H1 (cell line): Measurements from ENCODE around the gene CAMSAP1. TPM values are rescaled to one million over a fixed set of nuclear protein-coding genes. Genes with fewer than 3 reads are reported as not detected.

Experiments
- CTCF ChIA-PET: fragments of 300-600 bp; sonication (Branson Sonifier 250); formaldehyde crosslinking; loops from one replicate; lab custom pipeline; 2021; ENCODE audit not compliant: partially characterized antibody; lab: Charles Lee
- POLR2A ChIA-PET: fragments of 300-600 bp; sonication (Branson Sonifier 250); formaldehyde crosslinking; loops from one replicate; lab custom pipeline; 2021; ENCODE audit warnings: inconsistent platforms; ENCODE audit not compliant: partially characterized antibody; lab: Charles Lee
- DNase-seq, 2 experiments: peaks; one replicate each; pipeline versions ENCODE4 v3.0.0 to v3.0.0-alpha.2; 2010 to 2022; ENCODE audit warnings: low spot score in 2 of 2, low read depth in 1 of 2, mixed read lengths in 1 of 2
- FAIRE-seq: peaks from 2 replicates; lab custom pipeline; 2011; peaks lifted over from hg19 to GRCh38; lab: Jason Lieb, UNC
- H2AFZ ChIP-seq: 2 replicates; pipeline ENCODE4 v1.8.1; 2012; ENCODE audit warnings: low read length, inconsistent platforms
- H2AK5ac ChIP-seq: 2 replicates; pipeline ENCODE4 v1.6.1; 2013; ENCODE audit warnings: low read depth, low read length
- H2BK120ac ChIP-seq: replicated peaks from 2 replicates; pipeline ENCODE3; 2013; ENCODE audit warnings: low read depth, low read length, inconsistent platforms
- H2BK12ac ChIP-seq: 2 replicates; pipeline ENCODE4 v1.6.1; 2013; ENCODE audit warnings: low read depth, low read length
- H2BK15ac ChIP-seq: 2 replicates; pipeline ENCODE4 v1.6.1; 2013; ENCODE audit warnings: low read length
- H2BK20ac ChIP-seq: 2 replicates; pipeline ENCODE4 v1.6.1; 2013; ENCODE audit warnings: low read length
- H2BK5ac ChIP-seq: 2 replicates; pipeline ENCODE4 v1.6.1; 2013; ENCODE audit warnings: low read depth, low read length
- H3K14ac ChIP-seq: 2 replicates; pipeline ENCODE4 v1.6.1; 2013; ENCODE audit warnings: inconsistent platforms; ENCODE audit not compliant: insufficient read length
- H3K18ac ChIP-seq: 2 replicates; pipeline ENCODE4 v1.6.1; 2013; ENCODE audit warnings: low read length; ENCODE audit errors: extremely low read depth
- H3K23ac ChIP-seq: 2 replicates; pipeline ENCODE4 v1.6.1; 2013; ENCODE audit warnings: inconsistent platforms; ENCODE audit not compliant: insufficient read length
- H3K23me2 ChIP-seq: 2 replicates; pipeline ENCODE4 v1.6.1; 2013; ENCODE audit warnings: low read depth, low read length
- H3K27ac ChIP-seq: 2 replicates; pipeline ENCODE4 v1.6.1; 2011; ENCODE audit warnings: low read depth, low read length, inconsistent platforms
- H3K27me3 ChIP-seq, 4 experiments: replicated peaks in 1 of 4; 1 replicate in 1 of 4; 2 replicates in 3 of 4; pipeline versions ENCODE4 v1.6.1 to v1.8.1; 2011 to 2013; ENCODE audit warnings: low read length in 3 of 4, mild to moderate bottlenecking in 3 of 4, inconsistent platforms in 2 of 4, mixed read lengths in 2 of 4, moderate library complexity in 1 of 4; ENCODE audit not compliant: control insufficient read depth in 3 of 4, insufficient read depth in 3 of 4; ENCODE audit errors: extremely low read depth in 1 of 4
- H3K36me3 ChIP-seq, 4 experiments: 2 replicates each; pipeline versions ENCODE4 v1.6.1 to v1.8.1; 2011 to 2013; ENCODE audit warnings: mild to moderate bottlenecking in 4 of 4, low read length in 3 of 4, moderate library complexity in 2 of 4, control low read depth in 1 of 4, inconsistent platforms in 1 of 4; ENCODE audit not compliant: insufficient read depth in 4 of 4, control insufficient read depth in 2 of 4
- H3K4ac ChIP-seq: replicated peaks from 2 replicates; pipeline ENCODE3; 2013; ENCODE audit warnings: low read length, low read depth, mixed read lengths, inconsistent platforms; ENCODE audit not compliant: insufficient read length
- H3K4me1 ChIP-seq, 4 experiments: replicated peaks in 1 of 4; 1 replicate in 1 of 4; 2 replicates in 3 of 4; pipeline versions ENCODE4 v1.6.1 to v1.8.1; 2011 to 2013; ENCODE audit warnings: low read length in 3 of 4, inconsistent platforms in 2 of 4, mixed read lengths in 1 of 4; ENCODE audit not compliant: insufficient read depth in 4 of 4, control insufficient read depth in 3 of 4
- H3K4me2 ChIP-seq, 2 experiments: 2 replicates each; pipeline versions ENCODE4 v1.6.1 to v1.8.1; 2011 to 2013; ENCODE audit warnings: low read depth in 2 of 2, low read length in 2 of 2, control low read depth in 1 of 2, inconsistent platforms in 1 of 2, mild to moderate bottlenecking in 1 of 2; ENCODE audit not compliant: insufficient read depth in 1 of 2
- H3K4me3 ChIP-seq, 4 experiments: fragments of 200-600, 300-600 bp in 1 of 4; sonication (generic), shearing (Covaris generic), sonication (Bioruptor Twin) in 1 of 4; 2 replicates each; pipeline versions ENCODE4 v1.5.1 to v1.8.1; 2011 to 2016; ENCODE audit warnings: low read length in 4 of 4, low read depth in 3 of 4, control low read depth in 2 of 4, inconsistent platforms in 2 of 4, mild to moderate bottlenecking in 2 of 4, mixed read lengths in 1 of 4, moderate library complexity in 1 of 4; ENCODE audit not compliant: insufficient read depth in 2 of 4; ENCODE audit errors: extremely low read depth in 1 of 4
- H3K56ac ChIP-seq: replicated peaks from 2 replicates; pipeline ENCODE3; 2013; ENCODE audit warnings: low read depth, mild to moderate bottlenecking, mixed read lengths, low read length, inconsistent platforms; ENCODE audit not compliant: insufficient read length
- H3K79me1 ChIP-seq: 2 replicates; pipeline ENCODE4 v1.6.1; 2013; ENCODE audit warnings: low read depth, low read length, control low read depth
- H3K79me2 ChIP-seq, 2 experiments: 2 replicates each; pipeline versions ENCODE4 v1.6.1 to v1.8.1; 2012 to 2013; ENCODE audit warnings: low read length in 2 of 2, mild to moderate bottlenecking in 2 of 2, inconsistent platforms in 1 of 2; ENCODE audit not compliant: insufficient read depth in 2 of 2, control insufficient read depth in 1 of 2
- H3K9ac ChIP-seq, 4 experiments: replicated peaks in 1 of 4; 1 replicate in 1 of 4; 2 replicates in 3 of 4; pipeline versions ENCODE4 v1.6.1 to v1.8.1; 2011 to 2013; ENCODE audit warnings: low read depth in 3 of 4, low read length in 3 of 4, control low read depth in 2 of 4, mild to moderate bottlenecking in 2 of 4, moderate library complexity in 2 of 4, inconsistent platforms in 1 of 4; ENCODE audit errors: extremely low read depth in 1 of 4
- H3K9me3 ChIP-seq, 2 experiments: 2 replicates each; pipeline versions ENCODE4 v1.6.1 to v1.8.1; 2012 to 2013; ENCODE audit warnings: mild to moderate bottlenecking in 2 of 2, moderate library complexity in 2 of 2, control low read depth in 1 of 2, inconsistent platforms in 1 of 2, low read depth in 1 of 2, low read length in 1 of 2, mixed read lengths in 1 of 2; ENCODE audit not compliant: insufficient read depth in 2 of 2
- H4K20me1 ChIP-seq, 2 experiments: replicated peaks in 1 of 2; 2 replicates each; pipeline versions ENCODE3 to v1.8.1; 2011 to 2013; ENCODE audit warnings: inconsistent platforms in 2 of 2, low read length in 2 of 2, mild to moderate bottlenecking in 1 of 2; ENCODE audit not compliant: insufficient read depth in 2 of 2, control insufficient read depth in 1 of 2
- H4K5ac ChIP-seq: 2 replicates; pipeline ENCODE4 v1.6.1; 2013; ENCODE audit warnings: low read length, low read depth, mixed read lengths, inconsistent platforms; ENCODE audit not compliant: insufficient read length
- H4K8ac ChIP-seq: 2 replicates; pipeline ENCODE4 v1.8.0; 2013; ENCODE audit warnings: mild to moderate bottlenecking, moderate library complexity, low read length, inconsistent platforms; ENCODE audit not compliant: insufficient read depth; ENCODE audit errors: extremely low read depth
- H4K91ac ChIP-seq: replicated peaks from 2 replicates; pipeline ENCODE3; 2013; ENCODE audit warnings: low read length, mixed read lengths, inconsistent platforms; ENCODE audit not compliant: insufficient read length
- ASH2L ChIP-seq: fragments of 200-600, 300-600 bp; sonication (generic); IDR thresholded peaks from one replicate; pipeline ENCODE4 v1.7.1; 2017; ENCODE audit warnings: low read length
- ATF3 ChIP-seq: IDR thresholded peaks from 2 replicates; pipeline ENCODE4 v1.6.1; 2011; ENCODE audit warnings: low read depth, mild to moderate bottlenecking, low read length; ENCODE audit not compliant: insufficient read depth
- CEBPB ChIP-seq: IDR thresholded peaks from 2 replicates; pipeline ENCODE4 v1.6.1; 2012; ENCODE audit warnings: low read depth, low read length
- CHD2 ChIP-seq: IDR thresholded peaks from 2 replicates; pipeline ENCODE4 v1.6.1; 2012; ENCODE audit warnings: low read length, improper control_type of control experiment
- CREB1 ChIP-seq: IDR thresholded peaks from 2 replicates; pipeline ENCODE4 v1.6.1; 2012; ENCODE audit warnings: inconsistent platforms
- GABPA ChIP-seq: IDR thresholded peaks from 2 replicates; pipeline ENCODE4 v1.6.1; 2011; ENCODE audit warnings: mild to moderate bottlenecking, low read length, moderate library complexity, borderline replicate concordance; ENCODE audit not compliant: insufficient read depth
- MAFK ChIP-seq: IDR thresholded peaks from 2 replicates; pipeline ENCODE4 v1.6.1; 2012; ENCODE audit warnings: low read depth, mild to moderate bottlenecking, improper control_type of control experiment, low read length
- POLR2A ChIP-seq, 2 experiments: IDR thresholded peaks; 1 replicate in 1 of 2; 2 replicates in 1 of 2; pipeline ENCODE4 v1.6.1; 2011; ENCODE audit warnings: low read depth in 2 of 2, low read length in 2 of 2, mild to moderate bottlenecking in 2 of 2; ENCODE audit errors: control extremely low read depth in 1 of 2
- POU5F1 ChIP-seq: IDR thresholded peaks from 2 replicates; pipeline ENCODE4 v1.6.1; 2011; ENCODE audit warnings: low read depth, mild to moderate bottlenecking, low read length, moderate library complexity
- RNF2 ChIP-seq: fragments of 200-900, 300-1000 bp; sonication (generic); IDR thresholded peaks from 2 replicates; pipeline ENCODE4 v1.7.1; 2016; ENCODE audit warnings: borderline replicate concordance, low read depth, mild to moderate bottlenecking, antibody characterized with exemption, low read length; ENCODE audit not compliant: poor library complexity, severe bottlenecking; ENCODE audit errors: missing control alignments
- SAP30 ChIP-seq: fragments of 300-600 bp; sonication (generic); IDR thresholded peaks from 2 replicates; pipeline ENCODE4 v1.7.1; 2012; ENCODE audit warnings: low read length, moderate library complexity, mild to moderate bottlenecking, inconsistent platforms; ENCODE audit not compliant: insufficient read depth, insufficient replicate concordance
- SIRT6 ChIP-seq: IDR thresholded peaks from one replicate; pipeline ENCODE4 v1.7.1; 2012; ENCODE audit warnings: low read length, inconsistent platforms
- YY1 ChIP-seq: IDR thresholded peaks from 2 replicates; pipeline ENCODE4 v1.6.1; 2011; ENCODE audit warnings: low read depth, mild to moderate bottlenecking, low read length
- WGBS, 2 experiments: shearing (Covaris generic) in 1 of 2; methylation state at CpG; one replicate each; pipeline versions ENCODE4 v1.1.6 to v1.1.7; 2013 to 2015; ENCODE audit warnings: low lambda C conversion rate in 2 of 2, mixed read lengths in 2 of 2, inconsistent platforms in 1 of 2, low coverage in 1 of 2, missing lambda C conversion rate in 1 of 2; ENCODE audit not compliant: insufficient replicate concordance in 2 of 2, insufficient coverage in 1 of 2, insufficient read length in 1 of 2; ENCODE audit errors: extremely low coverage in 1 of 2, missing lambda C conversion rate in 1 of 2; 5-methylcytosine and 5-hydroxymethylcytosine counted together
- polyA plus RNA-seq, 7 experiments: library from polyadenylated mRNA; depleted of rRNA in 3 of 7; stranded (reverse) in 5 of 7; unstranded in 2 of 7; fragments of >200 nt in 5 of 7; fragments of 200-250 nt in 2 of 7; gene quantifications; 1 replicate in 5 of 7; 2 replicates in 1 of 7; 4 replicates in 1 of 7; pipeline versions ENCODE4 v1.2.1 to v1.2.3, GENCODE V29; 2011 to 2013; ENCODE audit warnings: missing spikeins in 2 of 7, mixed read lengths in 2 of 7
- total RNA-seq: library from RNA; stranded (reverse); fragmentation: NEBNext Ultra II Directional; extraction: Animal tissue kit (Norgen Biotek cat#: 25700); gene quantifications from 2 replicates; pipeline ENCODE4 v1.2.1, GENCODE V29; 2021
- TF ChIP-seq, protein P1 (sequence below): IDR thresholded peaks from 2 replicates; pipeline ENCODE4 v1.6.1; 2012; ENCODE audit warnings: inconsistent platforms

Gene CAMSAP1
- total and polyA plus RNA-seq, 2 of the 8 experiments (the other 6 are each of a cell fraction or from before 2014, with no cell fraction given), result 13.4 to 44.0 TPM

- no peak overlapping the region for H3K27ac ChIP-seq
- H2BK120ac ChIP-seq, result no peak overlapping the region
- TF ChIP-seq POLR2A (IDR thresholded peaks at IDR 0.05; ENCODE audit: control extremely low read depth in 1 of 2, low read depth in 2 of 2, low read length in 2 of 2) (no peak), RNF2 (no peak), MAFK (no peak), CREB1 (no peak), POU5F1 (no peak), SAP30 (no peak), CHD2 (no peak), SIRT6 (no peak), GABPA (no peak), ATF3 (no peak), CEBPB (no peak), ASH2L (no peak), YY1 (no peak)
- TF ChIP-seq, protein P1, sequence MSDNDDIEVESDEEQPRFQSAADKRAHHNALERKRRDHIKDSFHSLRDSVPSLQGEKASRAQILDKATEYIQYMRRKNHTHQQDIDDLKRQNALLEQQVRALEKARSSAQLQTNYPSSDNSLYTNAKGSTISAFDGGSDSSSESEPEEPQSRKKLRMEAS, result no peak
Observed at GRCh38 chr9:135946392-135946994, 39.1 kb upstream of the CAMSAP1 start.

More at GRCh38 chr9:135946392-135946994, 39.1 kb upstream of the CAMSAP1 start:
- 0 out of 2 replicates have a peak, but pooled peaks cover 2% of the 10 kb centered on the region for H3K79me1 ChIP-seq
- H3K18ac ChIP-seq, result no peak overlapping the region
- CTCF ChIA-PET, result interaction anchor here (0.6 to 2.4 kb wide), 2 partner anchors 8 to 37 kb away, joined by 3 to 9 read pairs; no protein-coding TSS in a partner anchor
- H2BK5ac ChIP-seq, result no peak overlapping the region
- H3K36me3 ChIP-seq, result peaks cover 9 to 45% (median 28%) of the 10 kb centered on the region in 4 experiments; a peak in 6 of 8 replicates
- WGBS, 2 experiments, result 94% methylated on average over 14 of the region's 14 CpGs; no CpG with 5 or more reads in 1 of the 2 experiments
- no peak overlapping the region for H3K9ac ChIP-seq
- H3K79me2 ChIP-seq, result no peaks in the 10 kb centered on the region
- no peaks in the 10 kb centered on the region; a peak in 1 of 7 replicates for H3K4me1 ChIP-seq
- H2BK20ac ChIP-seq, result no peak overlapping the region
- no peak overlapping the region for H2BK12ac ChIP-seq
- H4K8ac ChIP-seq, result no peak overlapping the region
- no peak overlapping the region for H3K56ac ChIP-seq
- no peak for FAIRE-seq
- H2BK15ac ChIP-seq, result no peak overlapping the region
- no peak overlapping the region for H4K5ac ChIP-seq
- no peaks in the 10 kb centered on the region for H3K27me3 ChIP-seq
- no peak overlapping the region for H3K4me2 ChIP-seq
- POLR2A ChIA-PET, result no interaction called here
- no peak overlapping the region for H3K4me3 ChIP-seq
- no peaks in the 10 kb centered on the region for H3K9me3 ChIP-seq
- no peak overlapping the region for H3K23ac ChIP-seq
- peaks cover 6 to 9% of the 10 kb centered on the region in 2 experiments for H4K20me1 ChIP-seq
- no peak overlapping the region for H2AK5ac ChIP-seq
- no peaks in the 10 kb centered on the region for H3K23me2 ChIP-seq
- no peak for DNase-seq
- no peak overlapping the region for H4K91ac ChIP-seq
- H3K14ac ChIP-seq, result no peak overlapping the region
- no peak overlapping the region for H2AFZ ChIP-seq
- no peak overlapping the region for H3K4ac ChIP-seq
